RCC 7860 (cell line): Measurements from ENCODE around the gene RAB8B.
"Not testable (repeated sequence)": the region's sequence is repeated elsewhere in the genome, so short reads cannot be mapped to it uniquely, and the experiment has no call there.

Experiments used
- DNase-seq: peaks from one replicate; pipeline ENCODE4 v3.0.0-alpha.2; 2015; ENCODE audit warnings: low spot score
- FAIRE-seq: peaks from 2 replicates; lab custom pipeline; 2012; peaks lifted over from hg19 to GRCh38; lab: Jason Lieb, UNC

The RAB8B gene

DNA sequence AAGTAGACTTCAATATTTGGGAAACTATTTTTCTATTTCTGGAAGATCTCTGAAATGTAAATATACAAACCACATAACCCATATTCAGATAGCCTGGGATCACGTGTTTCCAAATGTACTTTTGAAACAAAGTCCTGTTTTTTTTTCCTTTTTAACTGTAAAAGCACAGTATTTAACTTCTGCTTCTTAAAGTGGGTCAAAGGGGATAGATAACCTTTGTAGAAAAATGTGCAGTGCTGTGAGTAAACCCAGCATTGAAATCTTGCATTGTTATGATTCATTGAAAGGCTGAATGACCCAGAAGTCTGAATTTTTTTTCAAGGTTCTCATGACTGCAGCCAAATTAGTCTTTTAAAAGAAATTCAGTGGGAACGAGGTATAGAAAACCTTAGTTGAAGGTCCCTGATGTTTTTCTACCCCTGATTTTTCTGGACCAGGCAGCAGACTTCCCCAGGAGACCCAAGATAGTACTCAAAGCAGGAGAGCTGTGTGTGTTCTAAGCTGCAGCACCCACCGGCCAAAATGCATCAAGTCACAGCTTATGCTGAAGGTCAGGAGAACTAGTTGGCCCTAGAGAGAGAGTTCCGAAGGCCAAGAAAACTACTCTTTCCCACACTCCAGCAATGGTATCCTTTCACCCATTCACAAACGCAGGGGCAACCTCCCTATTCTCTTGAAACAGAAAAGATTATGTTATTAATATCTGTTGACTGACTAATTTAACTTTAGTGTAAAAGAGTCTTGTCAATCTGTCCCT lies 44.4 kb downstream of the RAB8B start:
- DNase-seq (peak; percentile 30), FAIRE-seq (peak; percentile 86)

DNA sequence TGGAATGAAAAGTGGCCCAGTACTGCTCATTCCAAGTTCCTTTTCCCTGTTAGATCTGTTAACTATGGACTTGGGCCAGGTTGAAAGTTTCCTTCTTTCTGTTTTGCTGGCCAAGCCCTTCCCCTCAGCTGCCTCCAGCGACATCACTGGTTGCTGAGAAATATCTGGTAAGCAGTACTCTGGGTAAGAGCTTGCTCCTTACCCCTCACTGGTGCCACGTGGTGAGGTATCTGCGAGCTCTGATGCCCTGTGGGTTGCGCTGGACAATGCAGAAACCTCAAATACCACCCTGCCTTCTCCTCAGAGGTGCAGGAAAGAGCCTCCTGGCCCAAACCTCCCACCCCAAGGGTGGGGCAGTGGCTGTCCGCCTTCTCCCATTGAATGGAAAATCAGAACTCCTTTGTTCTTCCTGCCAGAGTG lies 45.1 kb downstream of the RAB8B start:
- FAIRE-seq (no peak), DNase-seq (no peak)

DNA sequence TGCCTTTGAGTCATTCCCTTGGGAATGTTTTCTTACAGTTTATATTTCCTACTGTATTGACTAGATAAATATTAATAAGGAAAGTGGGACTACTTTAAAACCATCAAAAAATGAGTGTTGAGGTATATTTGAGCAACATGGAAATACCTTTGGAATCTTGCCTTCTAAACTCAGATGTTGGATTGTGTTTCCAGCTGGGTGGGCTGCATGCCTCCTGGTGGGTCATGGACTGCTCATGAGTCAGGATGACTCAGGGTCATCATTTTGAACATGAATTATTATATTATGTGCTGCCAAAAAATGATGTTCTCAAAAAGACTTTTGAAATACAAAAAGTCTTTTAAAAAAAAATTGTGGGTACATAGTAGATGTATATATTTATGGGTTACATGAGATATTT lies 46.9 kb downstream of the RAB8B start:
- peak; percentile 83 for FAIRE-seq
- no peak for DNase-seq

DNA sequence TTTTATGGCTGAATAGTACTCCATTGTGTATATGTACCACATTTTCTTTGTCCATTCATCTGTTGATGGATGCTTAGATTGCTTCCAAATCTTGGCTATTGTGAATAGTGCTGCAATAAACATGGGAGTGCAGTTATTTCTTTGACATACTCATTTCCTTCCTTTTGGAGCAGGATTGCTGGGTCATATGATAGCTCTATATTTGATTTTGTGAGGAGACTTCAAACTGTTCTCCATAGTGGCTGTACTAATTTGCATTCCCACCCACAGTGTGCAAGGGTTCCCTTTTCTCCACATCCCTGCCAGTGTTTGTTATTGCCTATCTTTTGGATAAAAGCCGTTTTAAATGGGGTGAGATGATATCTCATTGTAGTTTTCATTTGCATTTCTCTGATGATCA lies 47.7 kb downstream of the RAB8B start:
- not testable (repeated sequence) for DNase-seq, FAIRE-seq

DNA sequence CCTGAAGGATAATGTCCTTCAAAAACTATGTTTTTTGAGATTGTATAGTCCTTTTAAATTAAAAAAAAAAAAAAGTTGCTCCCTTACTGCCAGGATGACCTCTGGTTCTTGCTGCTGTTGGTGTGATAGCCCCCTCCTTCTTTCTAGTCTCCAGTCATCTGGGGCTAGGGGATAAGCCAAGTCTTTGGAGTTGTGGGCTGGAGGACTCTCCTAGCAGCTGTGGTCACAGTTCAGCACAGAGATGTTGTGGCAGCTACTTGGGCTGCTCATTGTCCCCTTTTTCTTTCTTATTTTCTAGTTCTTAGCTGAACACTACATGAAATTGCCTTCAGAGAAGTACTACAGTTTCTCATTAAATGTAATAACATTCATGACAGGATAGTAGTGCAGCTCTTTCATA lies 48.8 kb downstream of the RAB8B start:
- no peak for FAIRE-seq

DNA sequence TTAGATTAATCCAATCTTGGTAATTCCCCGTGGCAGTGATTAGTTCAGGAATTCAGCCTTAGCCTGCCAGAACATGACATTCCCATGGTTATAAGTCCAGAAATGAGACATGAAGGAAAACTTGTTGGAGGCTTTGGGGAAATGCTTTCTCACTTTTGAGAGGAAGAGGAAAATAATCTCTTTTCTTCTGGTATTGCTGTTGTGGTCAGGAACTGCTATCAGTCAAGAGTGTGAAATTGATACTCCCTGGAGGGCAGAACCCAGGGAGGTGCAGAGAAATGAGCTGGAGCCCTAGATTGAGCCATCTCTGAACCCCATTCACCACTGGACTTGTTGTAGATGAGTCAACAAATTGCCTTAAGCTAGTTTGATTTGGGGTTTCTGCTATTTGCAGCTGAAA lies 49.4 kb downstream of the RAB8B start:
- FAIRE-seq (no peak), DNase-seq (no peak)

More for the DNA sequence above, 48.8 kb downstream of the RAB8B start:
- DNase-seq, result no peak

DNA sequence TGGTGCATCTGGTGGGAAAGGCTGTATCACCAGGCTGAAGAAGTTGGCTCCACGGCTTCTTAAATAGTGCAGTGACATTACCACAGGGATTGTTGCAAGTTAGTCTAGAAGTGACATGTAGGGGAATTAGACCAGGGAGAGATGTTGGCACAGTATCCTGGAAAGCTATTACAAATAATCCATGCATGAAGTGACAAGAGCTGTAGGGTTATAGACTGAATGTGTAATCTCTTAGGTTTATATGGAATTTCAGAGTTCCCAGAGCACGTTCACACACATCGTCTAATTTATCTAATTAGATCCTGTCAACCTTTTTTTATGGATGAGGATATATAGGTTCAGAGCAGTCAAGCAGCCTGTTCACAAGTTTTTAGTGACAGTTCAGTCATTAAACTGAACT lies 50.7 kb downstream of the RAB8B start:
- DNase-seq (no peak), FAIRE-seq (peak; percentile 32)

DNA sequence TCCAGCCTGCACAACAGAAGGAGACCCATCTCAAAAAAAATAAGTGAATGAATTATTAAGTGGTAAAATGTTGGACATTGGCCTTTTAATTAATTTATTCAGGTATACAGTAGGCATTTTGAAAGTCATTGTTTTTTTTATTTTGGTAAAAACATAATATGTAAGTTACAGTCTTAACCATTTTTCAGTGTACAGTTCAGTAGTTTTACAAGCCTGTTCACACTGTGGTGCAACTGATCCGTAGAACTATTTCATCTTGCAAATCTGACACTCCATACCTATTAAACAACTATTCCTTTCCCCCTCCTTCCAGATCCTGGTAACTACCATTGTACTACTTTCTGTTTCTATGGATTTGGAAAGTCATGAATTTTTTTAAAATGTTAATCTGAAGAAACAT lies 51.9 kb downstream of the RAB8B start:
- FAIRE-seq (no peak), DNase-seq (no peak)

DNA sequence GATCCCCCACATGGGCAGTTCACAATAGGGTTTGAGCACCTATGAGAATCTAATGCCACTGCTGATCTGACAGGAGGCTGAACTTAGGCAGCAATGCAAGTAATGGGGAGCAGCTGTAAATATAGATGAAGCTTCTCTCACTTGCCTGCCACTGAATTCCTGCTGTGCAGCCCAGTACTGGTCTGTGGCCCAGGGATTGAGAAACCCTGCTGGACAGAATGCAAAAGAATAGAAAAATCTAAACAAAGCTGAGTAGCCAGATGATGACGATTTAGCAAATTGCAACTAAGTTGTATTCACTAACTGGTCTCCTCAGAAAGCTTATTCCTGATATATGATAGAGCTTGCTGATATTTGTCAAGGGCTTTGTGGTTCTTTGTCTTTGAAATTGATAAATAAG lies 53.7 kb downstream of the RAB8B start:
- FAIRE-seq (no peak), DNase-seq (no peak)

DNA sequence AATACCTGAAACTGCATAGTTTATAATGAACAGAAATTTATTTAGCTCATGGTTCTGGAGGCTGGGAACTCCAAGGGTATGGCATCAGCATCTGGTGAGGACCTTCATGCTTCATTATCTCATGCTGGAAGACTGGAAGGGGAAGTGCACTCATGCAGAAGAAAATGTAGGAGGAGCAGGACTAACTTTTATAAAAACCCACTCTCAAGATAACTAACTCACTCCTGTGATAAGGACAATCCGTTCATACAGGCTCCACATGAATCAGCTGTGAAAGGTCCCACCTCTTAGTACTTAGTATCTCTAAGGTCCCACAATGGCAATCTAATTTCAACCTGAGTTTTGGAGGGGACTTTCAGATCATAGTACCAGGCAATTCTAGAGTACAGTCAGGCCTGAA lies 54.4 kb downstream of the RAB8B start:
- DNase-seq, result peak; percentile 29
- no peak for FAIRE-seq

DNA sequence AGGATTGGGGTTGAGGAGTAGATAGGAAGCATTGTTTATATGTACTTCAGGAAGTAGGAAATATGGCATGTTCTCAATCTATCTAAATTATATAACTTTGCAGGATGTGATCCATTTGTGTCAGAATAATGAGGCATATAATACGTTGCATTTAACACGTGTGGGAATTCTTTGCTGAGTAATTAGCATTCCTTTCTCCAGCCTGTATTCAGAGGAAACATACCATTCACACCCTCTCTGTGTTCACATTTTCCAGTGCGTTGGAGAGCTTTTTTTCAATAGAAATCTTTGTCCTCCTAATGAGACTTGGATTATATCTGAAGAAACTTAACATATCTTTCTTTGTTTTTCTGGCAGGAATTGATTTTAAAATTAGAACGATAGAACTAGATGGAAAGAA lies 55.0 kb downstream of the RAB8B start:
- DNase-seq (no peak), FAIRE-seq (no peak)

DNA sequence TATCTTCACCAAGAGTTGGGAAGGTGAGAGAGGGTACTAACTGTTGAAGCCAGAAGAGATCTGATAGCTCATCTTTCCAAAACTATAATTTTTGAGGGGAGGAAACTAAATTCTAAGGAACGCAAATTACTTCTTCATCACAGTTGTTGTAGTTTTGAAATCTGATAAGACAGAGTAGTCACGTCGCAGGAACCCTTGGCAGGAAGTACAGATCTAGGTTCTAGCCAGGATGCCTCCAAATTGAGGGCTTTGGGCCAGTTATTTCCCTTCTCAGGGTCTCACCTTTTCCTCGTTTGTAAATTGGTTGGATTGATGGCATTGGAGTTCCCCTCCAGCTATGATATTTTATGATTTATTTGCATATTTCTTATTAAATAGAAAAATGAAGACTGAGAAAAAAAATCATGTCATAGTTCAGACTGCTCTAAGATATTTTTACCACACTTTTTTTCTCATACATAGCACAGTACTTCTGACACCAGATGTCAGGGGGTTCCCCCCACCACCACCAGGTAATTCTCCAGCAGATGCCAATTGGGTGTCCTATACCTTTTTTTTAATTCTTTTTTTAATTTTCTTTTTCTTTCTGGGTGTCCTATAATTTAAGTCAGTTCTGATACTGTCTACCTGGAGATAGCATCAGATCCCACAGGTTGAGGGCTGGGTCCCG lies 55.7 kb downstream of the RAB8B start:
- no peak for FAIRE-seq
- DNase-seq, result no peak

DNA sequence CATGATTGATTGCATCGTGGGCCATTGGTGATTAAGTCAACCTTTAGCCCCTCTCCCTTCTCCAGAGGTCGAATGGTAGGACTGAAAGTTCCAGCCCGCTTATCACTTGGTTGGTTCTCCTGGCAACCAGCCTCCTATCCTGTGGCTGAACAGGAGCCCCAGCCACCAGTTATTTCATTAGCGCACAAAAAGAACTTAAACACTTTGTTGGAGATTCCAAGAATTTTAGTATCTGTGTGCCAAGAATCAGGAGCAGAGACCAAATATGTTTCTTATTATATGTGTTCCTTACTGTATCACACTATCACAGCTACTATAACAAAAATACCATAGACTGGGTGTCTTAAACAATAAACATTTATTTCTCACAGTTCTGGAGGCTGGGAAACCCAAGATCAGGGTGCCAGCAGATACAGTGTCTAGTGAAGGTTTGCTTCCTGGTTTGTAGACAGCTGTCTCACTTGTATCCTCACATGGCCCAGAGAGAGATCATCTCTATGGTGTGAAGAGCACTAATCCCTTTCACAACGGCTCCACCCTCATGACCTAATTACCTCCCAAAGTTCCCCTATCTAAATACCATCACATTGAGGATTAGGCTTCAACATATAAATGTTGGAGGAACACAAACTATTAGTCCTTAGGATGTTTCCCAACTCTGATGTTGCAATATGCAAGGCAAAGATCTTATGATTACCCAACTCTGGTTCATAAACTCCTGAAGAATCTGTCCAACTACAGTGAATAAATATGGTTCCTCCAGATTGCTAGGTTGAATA lies 57.5 kb downstream of the RAB8B start:
- no peak for FAIRE-seq
- DNase-seq, result no peak

DNA sequence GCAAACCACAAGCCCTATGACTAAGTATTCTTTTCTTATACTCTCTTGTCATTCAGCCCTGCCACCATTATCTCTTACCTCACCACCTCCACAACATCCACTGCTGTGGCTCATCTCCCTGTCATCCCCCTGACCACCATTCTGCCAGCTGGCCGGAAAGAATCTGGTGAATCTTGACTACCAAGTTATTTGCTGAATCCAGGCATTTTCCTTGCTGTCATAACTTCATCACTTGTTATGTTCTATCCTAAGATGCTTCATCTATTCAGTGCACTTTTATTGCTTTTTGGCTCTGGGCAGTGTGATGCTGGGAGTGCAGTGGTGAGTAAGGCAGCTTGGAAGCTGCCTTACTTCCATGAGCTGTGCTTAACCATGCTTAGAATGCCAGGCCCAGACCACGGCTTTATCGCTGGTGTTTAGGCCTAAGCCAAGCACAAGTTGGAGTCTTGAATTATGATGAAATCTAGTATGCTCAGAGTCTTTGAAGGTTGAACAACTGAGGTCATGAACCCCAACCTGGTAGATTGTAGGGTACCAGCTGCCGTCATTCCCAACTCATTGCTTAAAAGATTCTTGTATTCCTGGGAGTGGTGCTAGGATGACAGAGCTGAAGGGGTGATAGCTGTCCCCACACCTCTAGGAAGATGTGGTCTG lies 61.0 kb downstream of the RAB8B start:
- DNase-seq (peak; percentile 99), FAIRE-seq (peak; percentile 97)

DNA sequence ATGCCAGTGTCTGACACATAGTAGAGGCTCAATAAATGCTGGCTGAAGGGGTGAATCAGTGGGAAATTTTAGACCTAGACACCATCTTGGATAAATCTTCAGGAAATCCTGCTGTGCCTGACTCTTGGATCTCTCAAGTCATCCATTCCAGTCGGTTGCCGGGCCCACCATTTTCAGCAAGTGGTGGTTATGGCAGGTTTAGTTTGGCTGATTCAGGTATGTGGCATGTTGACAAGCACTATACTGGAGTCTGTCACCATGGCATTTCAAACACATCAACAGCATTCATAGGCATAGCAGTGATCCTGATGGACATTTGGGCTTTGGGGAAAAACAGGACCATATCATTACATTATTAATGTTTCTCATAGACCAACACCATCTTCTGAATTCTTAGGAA lies 62.3 kb downstream of the RAB8B start:
- DNase-seq (peak; percentile 56), FAIRE-seq (no peak)

DNA sequence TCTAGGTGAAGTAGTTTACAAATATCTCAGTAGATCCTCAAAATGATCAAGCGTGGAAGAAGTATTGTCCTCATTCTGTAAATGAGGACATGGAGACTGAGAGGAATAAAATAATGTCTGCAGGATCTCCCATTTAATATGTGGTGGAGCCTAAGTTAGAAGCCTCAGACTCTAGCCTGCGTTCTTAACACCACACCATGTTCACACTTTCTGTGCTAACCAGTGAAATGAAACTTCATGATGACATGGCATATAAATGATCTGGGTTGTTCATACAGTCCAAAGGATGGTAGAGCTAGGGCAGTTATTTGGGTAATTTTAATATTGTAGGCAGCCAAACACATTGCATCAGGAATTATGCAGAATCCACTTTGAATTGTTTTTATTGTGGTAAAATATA lies 62.9 kb downstream of the RAB8B start:
- FAIRE-seq (no peak), DNase-seq (no peak)

DNA sequence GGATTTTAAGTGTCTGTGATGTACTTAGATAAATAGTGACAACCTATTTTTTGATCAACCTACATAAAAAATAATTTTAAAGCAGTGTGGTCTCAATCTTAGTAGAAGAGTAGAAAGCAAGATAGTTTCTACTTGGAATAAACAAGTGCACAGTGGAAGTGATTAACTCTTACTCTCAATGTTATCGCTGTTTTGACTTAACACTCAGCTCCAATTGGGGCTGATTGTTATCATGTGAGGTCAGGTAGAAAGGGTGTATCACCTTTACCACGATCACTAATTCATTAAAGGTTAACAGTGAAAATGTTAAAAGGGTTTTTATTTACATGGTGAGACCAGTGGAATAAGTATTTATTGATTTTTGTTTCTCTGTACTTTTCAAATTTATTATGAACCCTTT lies 65.6 kb downstream of the RAB8B start:
- no peak for DNase-seq
- FAIRE-seq, result no peak

DNA sequence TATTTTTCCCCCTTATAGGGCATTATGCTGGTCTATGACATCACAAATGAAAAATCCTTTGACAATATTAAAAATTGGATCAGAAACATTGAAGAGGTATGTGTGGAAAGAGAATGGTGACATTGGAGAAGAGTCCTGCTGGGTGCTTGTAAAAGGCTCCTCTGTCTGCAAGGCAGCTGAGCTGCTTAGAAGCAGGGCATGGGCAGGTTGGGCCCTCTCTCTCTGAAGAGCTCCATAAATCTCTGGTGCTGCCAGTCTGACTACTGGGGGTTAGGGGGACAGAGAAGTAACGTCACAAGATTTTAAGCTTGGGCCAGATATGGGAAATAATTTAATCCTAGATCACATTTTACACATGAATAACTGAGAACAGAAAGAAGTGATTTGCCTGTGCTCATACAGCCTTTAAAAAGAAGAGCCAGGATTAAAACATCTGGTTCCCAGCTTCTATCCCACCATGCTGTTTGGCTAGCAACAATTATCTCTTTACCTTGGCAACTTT lies 66.1 kb downstream of the RAB8B start:
- no peak for FAIRE-seq
- DNase-seq, result no peak

DNA sequence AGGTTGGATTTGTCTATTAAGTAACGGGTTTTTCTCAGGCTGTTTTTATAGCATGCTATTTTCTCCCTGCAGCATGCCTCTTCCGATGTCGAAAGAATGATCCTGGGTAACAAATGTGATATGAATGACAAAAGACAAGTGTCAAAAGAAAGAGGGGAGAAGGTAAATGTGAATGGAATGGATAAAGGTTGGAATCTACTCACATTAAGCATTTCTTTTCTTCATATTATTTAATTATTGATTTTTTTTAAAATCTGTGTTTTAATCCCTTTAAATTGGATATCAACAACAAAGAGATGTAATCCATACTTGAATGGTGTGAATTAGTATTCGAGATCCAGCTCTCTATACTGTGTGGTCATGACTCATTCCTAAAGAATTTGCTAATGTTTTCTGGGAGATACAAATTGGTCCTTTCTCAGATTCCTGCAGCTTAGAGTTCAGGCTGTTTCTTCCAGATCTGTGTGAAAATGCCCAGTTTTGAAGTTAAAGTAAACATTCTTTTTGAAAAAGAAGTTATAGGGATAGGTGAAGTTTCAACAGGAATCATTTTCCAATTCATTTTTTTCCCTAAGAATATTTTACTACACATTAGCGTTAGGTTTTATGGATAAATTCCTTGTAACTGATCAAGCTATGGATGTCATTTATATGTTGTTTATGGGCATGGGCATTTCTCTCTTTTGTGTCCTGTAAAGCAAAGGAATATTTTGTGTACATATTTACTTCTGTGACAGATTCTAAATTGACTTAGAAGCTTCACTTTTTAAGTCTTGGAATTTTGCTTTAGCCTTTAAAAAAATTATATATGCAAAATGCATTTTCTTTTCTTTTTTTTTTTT lies 67.2 kb downstream of the RAB8B start:
- FAIRE-seq, result peak; percentile 94
- peak; percentile 69 for DNase-seq

DNA sequence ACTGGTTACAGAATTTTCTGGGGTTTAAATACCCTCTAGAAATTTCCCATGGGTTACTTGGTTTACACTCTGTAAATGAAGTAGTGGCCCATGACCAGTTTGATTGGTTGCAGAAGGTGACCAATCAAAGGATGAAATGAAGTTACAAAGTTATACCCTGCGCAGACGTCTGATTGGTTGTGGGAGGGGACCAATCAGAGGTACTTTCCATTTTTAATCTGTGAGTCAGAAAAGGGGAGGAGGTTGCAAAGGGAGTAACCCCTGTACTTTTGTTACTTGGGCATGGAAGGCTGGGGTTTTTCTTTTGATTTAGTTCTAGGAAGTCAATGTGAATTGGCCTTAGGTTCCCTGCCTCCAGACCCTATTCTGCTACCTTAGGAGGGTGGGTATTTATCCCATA lies 69.3 kb downstream of the RAB8B start:
- DNase-seq, result no peak
- FAIRE-seq, result no peak
